Upper lobe of left lung (tissue), 4 donors: Measurements from ENCODE around the gene FHIT.

Experiments
- CTCF ChIP-seq, 6 experiments: fragments of 450-650 bp in 4 of 6; fragments of 200-600 bp in 2 of 6; sonication (generic) in 2 of 6; IDR thresholded peaks; one replicate each; pipeline ENCODE4 v1.5.1; 2016 to 2019; ENCODE audit warnings: antibody characterized with exemption in 6 of 6
- EP300 ChIP-seq, 4 donors: sonication (generic); formaldehyde crosslinking; IDR thresholded peaks; one replicate each; pipeline ENCODE4 v1.5.1; 2017; ENCODE audit warnings: antibody characterized with exemption in 4 of 4, control low read depth in 2 of 4
- POLR2A ChIP-seq, 4 donors: fragments of 450-650 bp; IDR thresholded peaks; one replicate each; pipeline ENCODE4 v1.5.1; 2016 to 2017; ENCODE audit warnings: antibody characterized with exemption in 4 of 4, mild to moderate bottlenecking in 2 of 4

GRCh38 chr3:60365360-60365759 is 885.9 kb downstream of the FHIT start:
- TF ChIP-seq CTCF (IDR thresholded peaks at IDR 0.05), result no peak
- TF ChIP-seq POLR2A (IDR thresholded peaks at IDR 0.05), result no peak
- TF ChIP-seq EP300 (IDR thresholded peaks at IDR 0.05), result no peak
